Peyer's patch (tissue), 4 donors: ENCODE data around the gene MAPK10.

Experiments
- CTCF ChIP-seq, 6 experiments: fragments of 450-650 bp in 4 of 6; fragments of 200-600 bp in 2 of 6; sonication (generic) in 1 of 6; IDR thresholded peaks; one replicate each; pipeline ENCODE4 v1.5.1; 2017 to 2019; ENCODE audit warnings: antibody characterized with exemption in 6 of 6, mild to moderate bottlenecking in 3 of 6, moderate library complexity in 1 of 6
- POLR2A ChIP-seq, 2 donors: fragments of 450-650 bp; IDR thresholded peaks; one replicate each; pipeline ENCODE4 v1.5.1; 2017; ENCODE audit warnings: antibody characterized with exemption in 2 of 2, mild to moderate bottlenecking in 2 of 2, moderate library complexity in 2 of 2

- TF ChIP-seq POLR2A (IDR thresholded peaks at IDR 0.05) (no peak), CTCF (IDR thresholded peaks at IDR 0.05) (no peak)
Measured at GRCh38 chr4:86302830-86303229, 57.0 kb downstream of the MAPK10 start.
